NCI-H2196 (cell line): Measurements from ENCODE around the gene PLEKHM1.
"Not testable (repeated sequence)": the region's sequence is repeated elsewhere in the genome, so short reads cannot be mapped to it uniquely, and the experiment has no call there.

ENCODE experiments used
- DNase-seq: peaks from one replicate; lab custom pipeline; 2025; ENCODE audit not compliant: unreplicated experiment; lab: John Stamatoyannopoulos, UW

Gene PLEKHM1

DNA sequence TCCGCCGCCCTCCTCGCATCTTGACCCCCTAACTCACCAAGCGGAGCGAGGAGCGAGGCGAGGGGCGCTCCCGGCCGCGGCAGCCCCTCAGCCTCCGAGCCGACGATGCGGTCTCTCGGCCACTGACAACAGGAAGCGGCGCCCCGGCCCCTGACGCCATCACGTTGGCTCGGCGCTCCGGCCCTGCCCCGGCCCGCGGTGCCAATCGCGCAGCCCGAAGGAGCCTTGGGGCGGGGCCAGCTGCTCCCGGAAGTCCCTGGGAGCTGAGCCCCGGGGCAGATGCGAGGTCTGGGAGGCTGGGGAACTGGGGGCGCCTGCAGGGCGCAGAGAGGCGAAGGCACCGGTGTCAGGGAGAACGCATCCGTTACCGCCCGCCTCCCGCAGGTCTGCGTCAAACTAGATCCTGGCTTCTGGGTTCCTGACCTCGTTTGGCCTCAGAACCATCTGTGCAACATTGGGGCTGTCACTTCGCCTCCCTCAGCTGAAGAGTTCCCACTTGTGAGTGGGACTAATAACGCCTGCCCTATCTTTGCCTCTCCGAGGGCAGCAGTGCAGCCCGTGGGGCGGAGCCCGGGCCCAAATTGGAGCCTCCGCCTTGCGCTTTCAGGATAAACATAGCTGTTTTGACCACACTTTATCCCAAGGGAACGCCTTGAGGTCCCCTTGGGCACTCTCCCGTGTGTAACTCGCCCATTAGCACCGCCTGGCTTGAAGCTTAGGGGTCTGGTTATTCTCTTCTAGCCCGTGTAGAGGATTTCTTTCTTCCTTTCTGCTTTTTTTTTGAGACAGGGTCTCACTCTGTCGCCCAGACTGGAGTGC lies at the start of gene PLEKHM1:
Gene PLEKHM1 (minus strand): TSS at position 107 of the 819 bp plus-strand sequence. CDS start 8,237 bp downstream, outside the sequence.
- peak; percentile 79 for DNase-seq

DNA sequence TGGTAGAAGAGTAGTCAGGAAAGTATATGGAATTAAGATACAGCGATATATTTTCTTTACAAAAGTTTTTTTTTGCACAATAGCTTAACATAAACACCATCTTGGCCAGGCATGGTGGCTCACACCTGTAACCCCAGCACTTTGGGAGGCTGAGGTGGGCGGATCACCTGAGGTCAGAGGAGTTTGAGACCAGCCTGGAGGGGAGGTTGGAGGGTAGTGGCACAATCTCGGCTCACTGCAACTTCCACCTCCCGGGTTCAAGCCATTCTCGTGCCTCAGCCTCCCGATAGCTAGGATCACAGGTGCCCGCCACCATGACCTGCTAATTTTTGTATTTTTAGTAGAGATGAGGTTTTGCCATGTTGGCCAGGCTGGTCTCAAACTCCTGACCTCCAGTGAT lies 47.6 kb upstream of the PLEKHM1 start:
- not testable (repeated sequence) for DNase-seq

DNA sequence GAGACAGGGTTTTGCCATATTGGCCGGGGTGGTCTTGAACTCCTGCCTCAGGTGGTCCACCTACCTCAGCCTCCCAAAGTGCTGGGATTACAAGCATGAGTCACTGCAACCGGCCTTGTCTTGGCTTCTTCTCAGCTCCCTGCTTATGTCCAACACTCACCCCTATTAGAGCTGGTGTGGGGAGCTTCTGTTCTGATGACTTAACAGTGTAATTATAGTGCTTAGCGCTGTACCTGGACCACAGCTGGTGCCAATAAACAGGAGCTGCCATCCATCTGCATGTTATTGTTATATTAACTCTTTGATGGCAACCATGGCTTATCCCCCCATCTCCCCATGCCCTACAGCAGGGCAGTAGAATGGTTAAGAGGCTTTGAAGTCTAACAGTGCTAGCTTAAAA lies 15.6 kb upstream of the PLEKHM1 start:
- DNase-seq, result not testable (repeated sequence)

DNA sequence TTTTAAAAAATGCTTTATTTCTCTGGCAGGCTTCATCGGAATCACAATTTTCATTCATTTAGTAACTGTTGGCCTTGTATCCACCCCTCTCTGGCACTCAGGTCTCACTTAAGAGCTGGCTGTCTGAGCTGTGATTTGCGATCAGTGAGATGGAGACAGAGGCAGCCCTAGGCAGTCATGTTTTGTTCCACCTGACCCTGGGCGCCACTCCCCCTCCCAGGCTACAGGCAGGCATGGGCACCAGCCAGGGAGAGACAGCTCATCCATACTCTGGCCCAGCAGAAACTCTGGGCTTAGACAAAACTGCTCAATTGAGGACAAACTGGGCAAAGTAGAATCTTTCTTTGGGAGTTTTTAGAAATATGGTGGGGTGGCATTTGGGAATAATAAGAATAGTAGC lies 14.7 kb upstream of the PLEKHM1 start:
- DNase-seq, result not testable (repeated sequence)

DNA sequence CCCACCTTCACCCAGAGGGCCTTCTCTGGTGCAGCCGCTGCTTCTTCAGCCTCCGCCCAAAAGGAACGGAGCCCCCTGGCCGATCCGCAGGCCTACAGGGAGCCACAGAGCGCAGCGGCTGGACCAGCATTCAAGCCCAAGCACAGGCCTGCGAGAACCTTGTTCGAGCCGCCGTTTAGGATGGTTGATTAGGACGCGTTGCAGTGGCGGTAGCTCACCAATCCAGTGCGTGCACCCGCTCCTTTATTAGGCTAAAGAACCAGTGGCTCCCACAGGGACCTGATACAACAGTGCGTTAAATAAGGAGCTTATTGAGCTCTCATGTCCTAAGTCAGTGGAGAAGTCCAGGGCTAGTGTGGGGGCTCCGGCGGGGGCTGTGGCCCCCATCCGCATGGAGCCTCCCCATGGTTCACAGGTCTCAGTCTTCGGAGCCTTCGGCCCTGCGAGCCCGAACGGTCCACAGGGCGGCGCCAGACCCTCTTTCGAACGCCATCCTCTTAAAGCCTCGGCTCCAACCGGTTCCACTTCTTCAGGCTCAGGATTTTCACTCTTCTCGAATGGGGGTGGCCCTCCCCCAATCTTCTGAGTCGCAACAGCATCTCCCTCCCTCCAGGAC lies 10.7 kb upstream of the PLEKHM1 start:
- not testable (repeated sequence) for DNase-seq

DNA sequence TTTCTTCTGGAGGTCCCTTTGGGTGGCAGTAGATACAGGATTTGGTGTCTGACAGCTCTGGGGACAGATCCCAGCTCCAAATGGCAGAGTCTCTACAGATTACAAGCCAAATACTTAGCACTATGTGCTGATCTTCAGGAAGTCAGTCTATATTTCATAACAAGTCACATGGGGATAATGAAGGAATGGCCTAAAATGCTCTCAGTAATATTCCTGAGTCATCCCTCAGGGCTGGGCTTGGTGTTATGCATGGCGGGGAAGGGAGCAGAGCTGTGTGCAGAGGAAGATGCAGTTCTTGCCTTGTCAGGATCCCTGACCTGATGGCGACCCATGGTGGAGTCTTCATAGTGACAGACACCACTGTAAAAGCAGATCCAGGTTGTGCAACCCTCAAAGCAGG lies 10.0 kb upstream of the PLEKHM1 start:
- not testable (repeated sequence) for DNase-seq

DNA sequence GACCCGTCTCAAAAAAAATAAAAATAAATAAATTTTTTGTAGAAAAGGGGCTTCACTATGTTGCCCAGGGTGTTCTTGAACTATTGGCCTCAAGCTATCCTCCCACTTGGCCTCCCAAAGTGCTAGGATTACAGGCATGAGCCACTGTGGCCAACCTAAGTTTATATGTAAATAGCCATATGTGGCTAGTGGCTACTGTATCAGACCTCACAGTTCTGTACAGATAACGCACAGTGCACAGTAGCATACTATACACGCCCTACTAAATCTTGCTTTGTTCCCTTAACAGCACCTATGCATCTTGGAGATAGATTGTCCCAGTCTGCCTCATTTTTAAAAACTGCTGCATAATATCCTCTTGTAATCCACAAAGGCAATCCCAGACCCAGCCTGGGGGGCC lies 8.7 kb upstream of the PLEKHM1 start:
- not testable (repeated sequence) for DNase-seq

DNA sequence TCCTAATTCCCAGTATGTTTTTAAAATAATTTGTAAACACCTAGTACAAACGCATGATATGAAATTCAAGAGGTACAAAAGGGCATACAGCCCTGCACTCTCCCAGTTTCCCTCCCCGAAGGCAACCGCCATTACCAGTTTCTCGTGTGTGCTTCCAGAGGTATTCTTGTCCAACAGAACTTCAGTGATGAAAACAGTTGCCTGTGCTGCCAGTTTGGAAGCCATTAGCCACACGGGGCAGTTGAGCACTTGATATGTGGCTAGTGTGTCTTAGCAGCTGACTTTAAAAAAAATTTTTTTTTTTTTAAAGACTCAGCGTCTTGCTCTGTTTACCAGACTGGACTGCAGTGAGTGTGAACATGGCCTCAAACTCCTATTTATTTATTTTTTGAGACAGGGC lies 7.9 kb upstream of the PLEKHM1 start:
- not testable (repeated sequence) for DNase-seq

DNA sequence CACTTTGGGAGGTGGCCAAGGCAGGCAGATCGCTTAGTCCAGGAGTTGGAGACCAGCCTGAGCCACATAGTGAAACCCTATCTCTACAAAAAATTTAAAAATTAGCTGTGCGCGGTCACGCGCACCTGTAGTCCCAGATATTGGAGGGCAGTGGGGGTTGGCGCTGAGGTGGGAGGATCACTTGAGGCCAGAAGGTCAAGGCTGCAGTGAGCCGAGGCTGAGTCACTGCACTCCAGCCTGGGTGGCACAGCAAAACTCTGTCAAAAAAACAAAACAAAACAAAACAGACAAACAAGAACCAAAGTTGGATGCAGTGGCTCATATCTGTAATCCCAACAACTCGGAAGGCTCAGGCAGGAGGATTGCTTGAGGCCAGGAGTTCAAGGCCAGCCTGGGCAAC lies 6.9 kb upstream of the PLEKHM1 start:
- DNase-seq, result not testable (repeated sequence)

DNA sequence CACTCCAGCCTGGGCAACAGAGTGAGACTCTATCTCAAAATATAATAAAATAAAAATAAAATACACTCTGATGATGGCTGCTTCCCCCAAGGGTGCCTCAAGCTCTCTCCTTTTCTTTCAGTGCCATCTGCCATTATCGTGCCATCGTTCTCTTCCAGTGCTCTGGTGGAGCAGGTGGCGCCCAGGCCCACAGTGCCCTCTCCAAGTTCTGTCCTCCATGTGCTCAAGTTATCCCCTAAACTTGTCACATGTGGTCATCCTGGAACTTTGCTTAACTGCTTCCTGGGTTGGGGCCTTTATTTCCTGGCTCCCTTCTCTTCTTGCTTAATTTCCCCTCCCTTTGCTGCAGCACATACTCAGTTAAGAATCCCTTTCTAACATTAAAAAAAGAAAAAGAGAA lies 6.0 kb upstream of the PLEKHM1 start:
- DNase-seq, result not testable (repeated sequence)

DNA sequence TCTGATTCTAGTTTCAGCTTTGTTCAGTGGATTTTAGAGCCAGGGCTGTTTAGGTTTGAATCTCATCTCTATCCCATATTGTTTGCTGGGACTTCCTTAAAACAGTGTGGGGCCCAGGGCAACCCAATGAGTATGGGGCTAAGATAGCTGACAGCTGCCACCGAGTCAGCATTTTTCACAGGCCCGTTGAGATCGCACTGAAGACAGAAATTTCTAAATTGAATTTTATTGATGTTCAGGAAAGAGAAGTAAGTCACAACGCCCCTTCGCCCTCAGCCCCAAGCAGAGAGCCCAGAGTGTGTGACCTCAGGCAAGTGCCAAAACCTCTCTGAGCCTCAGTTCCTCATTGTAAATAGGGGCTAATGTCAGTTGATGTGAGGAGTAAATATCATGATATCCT lies 4.0 kb upstream of the PLEKHM1 start:
- not testable (repeated sequence) for DNase-seq

DNA sequence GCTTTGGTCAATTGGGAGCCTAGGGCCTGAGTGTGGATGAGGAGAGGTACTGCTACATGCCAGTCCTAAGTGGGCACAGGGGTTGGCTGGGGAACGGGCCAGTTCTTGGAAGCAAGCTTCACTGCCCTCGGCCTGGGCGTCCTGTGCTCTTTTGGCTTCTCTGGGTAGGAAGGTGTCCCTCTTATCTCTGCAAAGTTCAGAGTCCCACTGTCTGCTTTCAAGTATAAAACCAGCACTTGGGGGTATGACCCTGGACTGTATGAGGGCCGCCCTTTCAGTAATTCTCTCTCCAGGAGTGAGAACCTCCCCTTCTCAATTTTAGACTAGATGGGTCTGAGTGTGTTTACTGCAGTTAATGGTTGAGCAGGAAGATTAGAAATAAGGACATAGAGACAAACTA lies 1.6 kb upstream of the PLEKHM1 start:
- DNase-seq, result not testable (repeated sequence)

DNA sequence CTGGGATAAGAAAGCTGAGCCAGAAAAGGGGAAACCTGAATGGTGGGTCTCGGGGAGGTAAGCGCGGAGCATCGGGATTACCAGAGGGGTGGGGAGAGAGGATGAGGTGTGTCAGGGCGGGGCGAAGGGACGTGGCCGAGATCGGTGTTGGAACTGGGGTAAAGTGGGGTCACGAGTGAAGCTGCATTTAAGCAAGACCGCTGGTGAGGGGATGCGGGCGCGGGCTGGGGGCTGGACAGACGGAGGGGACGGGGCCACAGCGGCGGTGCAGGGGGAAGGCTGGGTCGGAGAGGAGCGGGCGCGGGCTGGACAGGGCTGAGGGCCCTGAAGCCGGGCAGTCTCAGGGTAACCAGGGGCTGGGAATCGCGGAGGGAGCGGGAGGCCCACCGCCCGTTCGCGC lies 323 bp downstream of the PLEKHM1 start:
- not testable (repeated sequence) for DNase-seq

DNA sequence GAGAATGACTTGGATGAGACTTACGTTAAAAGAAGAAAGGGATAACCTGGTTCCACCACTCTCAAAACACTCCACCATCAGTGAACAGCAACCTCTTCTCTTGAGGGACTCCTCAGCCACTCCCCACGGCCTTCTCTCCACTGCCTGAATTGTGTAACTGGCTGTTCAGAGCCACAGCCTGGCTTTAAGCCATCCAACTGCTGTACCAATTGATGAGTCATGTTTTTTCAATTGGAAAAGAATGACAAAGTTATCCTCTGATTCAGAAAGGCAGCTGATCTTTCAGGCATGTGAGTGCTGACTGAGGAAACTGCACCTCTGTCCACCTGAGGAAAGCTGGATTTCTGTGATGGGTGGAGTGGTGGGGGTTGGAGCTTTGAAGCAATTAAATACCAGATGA lies 2.8 kb downstream of the PLEKHM1 start:
- DNase-seq, result peak; percentile 60

DNA sequence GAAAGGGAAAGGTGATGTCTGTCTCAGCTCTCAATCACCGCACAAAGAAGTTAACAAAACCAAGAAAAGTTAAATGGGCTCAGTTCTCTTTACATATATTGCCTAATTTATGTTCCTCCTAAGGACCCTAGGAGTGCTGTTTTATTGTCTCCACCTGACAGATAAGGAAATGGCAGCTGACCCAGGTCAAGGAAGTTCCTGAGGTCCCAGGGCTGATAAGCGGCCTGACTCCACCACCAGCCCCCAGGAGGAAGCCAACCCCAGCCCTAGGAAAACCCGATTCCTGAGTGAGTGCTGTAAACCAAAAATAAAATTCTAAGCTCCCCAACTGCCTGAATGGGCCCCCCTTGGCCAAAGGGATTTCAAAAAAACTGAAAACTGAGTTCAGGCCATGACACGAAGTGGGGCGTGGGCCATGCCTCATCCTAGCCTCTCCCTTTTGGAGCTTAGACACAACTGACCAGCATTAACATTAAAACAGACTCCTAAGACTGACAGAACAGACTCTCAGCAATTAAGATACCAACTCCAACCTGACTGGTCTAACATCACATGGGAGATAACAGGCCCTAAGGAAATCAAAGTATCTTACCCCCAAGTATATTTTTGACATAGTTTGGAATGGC lies 6.8 kb downstream of the PLEKHM1 start:
- not testable (repeated sequence) for DNase-seq

DNA sequence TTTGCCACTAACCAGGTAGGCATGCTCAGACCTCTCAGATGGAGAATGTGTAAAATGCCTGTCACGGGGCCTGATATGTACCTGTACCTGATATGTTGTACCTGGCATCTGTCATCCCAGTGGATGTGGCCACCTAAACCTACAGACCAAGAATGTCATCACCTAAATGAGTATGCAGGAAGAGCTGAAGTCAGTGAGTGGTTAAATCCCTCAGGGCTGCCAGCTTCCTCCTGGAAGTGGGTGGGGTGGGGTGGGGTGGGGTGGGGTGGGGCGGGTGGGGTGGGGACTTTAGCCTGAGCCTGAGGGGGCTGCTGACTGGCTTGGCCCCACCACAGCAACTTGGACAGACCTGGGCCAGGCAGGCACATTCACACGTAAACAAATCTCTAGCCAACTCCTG lies 7.3 kb downstream of the PLEKHM1 start:
- not testable (repeated sequence) for DNase-seq

DNA sequence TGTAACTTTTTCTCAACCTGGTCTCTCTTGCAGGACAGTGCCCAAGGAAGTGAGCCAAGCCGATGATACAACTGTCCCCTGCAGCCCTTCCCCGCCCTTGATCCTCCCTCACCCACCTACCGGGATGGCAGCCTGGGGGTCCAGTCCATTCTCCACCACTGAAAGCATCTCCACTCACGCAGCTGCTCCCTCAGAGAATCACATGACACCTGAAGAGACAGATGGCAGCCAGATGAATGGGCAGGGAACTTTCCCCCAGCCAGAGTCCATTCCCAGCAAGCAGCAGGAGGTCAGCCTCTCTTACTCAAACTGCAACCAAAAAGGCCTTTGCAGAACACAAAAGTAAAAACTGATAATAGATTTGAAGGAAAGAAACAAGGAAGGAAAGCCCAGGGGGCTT lies 8.2 kb downstream of the PLEKHM1 start:
- DNase-seq, result not testable (repeated sequence)

DNA sequence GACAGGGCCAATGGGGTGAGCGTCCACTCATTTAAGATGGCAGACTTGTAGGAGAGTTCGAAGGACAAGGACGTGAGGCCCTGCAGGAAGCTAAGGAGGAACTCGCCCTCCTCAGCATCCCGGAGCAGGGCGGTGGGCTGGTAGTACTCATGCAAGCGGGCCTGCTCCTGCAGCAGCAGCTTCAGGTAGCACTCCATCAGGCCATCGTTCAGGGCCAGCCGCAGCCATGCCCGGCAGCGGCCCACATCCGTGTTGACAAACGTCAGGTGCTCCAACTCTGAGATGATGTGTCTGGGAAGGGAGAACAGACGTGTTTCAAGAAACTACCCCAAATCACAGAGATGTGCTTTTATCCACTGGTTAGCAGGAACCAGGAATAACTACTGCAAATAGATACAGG lies 15.1 kb downstream of the PLEKHM1 start:
- not testable (repeated sequence) for DNase-seq

DNA sequence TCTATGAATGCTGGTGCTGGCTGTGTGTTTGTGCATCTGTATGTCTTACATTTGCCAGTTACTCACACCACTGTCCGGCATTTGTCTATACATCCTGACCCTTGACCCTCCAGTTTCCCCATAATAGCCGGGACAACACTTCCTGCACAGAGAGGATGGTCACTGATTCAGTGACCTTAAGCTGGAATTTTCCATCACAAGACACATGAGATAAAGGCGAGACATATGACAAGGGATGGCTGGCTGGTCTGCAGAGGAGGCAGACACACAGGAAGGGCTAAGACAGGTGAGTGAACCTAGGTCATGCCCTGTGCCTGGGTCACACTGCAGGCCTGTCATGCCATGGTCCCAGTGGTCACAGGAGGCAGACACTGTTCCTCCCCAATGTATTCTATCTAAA lies 18.3 kb downstream of the PLEKHM1 start:
- DNase-seq, result not testable (repeated sequence)

DNA sequence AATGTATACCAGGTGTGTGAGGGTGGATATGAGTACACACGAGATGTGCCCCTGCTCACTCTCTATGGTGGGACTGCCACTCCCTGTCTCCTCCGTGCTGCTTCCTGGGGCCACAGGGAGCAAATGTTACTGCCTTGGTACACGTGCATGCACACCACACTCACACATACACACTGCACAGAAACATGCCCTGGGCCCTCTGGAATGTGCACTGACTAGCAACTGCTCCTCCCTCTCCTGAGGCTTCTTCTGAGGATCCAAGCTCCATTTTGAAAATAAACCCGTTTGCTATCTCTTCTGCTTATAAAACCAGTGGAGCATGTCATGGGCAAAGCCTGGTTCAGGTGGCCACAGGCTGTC lies 21.3 kb downstream of the PLEKHM1 start:
- DNase-seq, result not testable (repeated sequence)

DNA sequence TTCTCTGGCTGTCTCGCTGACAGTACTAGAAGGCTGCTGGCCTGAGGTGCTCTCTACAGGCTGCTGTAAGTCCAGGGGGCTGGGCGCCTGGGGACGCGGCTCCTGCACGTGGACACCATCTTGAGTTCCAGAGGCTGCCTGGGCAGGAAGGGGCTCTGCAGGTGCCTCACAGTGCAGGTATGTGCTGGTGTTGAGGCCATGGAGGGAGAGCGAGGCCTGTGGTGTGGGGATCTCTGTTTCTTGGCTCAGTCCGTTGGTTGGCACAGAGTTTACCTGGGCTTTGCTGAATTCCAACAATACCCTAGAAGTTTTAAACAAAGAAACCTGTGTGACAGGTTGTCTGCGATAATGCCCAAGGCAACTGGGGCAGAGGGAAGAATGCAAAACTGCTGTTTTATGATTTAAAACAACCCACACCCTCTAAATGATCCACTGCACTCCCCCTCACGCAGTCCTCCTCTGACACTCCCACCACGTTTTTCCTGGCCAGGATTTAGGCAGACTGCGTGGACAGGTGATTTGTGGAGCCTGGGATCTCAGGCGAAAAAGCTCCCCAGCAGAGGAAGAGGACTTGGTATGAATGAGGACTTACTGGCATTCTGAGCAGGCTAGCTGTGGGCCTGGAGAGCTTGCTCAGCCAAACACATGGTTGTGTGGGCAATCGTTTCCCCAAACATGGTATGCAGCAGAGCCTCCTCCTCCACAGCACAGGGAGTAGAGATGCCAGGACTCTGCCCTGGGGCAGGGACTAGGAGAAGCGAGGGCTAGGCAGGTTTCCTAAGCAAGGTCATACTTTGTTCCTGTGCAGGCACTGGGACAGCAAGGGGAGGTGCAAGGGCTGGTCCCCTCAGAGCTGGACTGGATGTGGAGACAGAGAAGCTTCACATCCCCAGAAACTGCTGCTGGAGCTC lies 22.0 kb downstream of the PLEKHM1 start:
- DNase-seq, result not testable (repeated sequence)
